Hematopoietic multipotent progenitor cell treated with erythropoietin and hydrocortisone succinate and interleukin-3 and kit ligand, for 17 days (in vitro differentiated cells): Measurements from ENCODE around the gene ZDHHC13.

Experiments used
- DNase-seq: peaks from one replicate; pipeline ENCODE4 v3.0.0-alpha.2; 2015; ENCODE audit warnings: low spot score

ZDHHC13 gene, protein sequence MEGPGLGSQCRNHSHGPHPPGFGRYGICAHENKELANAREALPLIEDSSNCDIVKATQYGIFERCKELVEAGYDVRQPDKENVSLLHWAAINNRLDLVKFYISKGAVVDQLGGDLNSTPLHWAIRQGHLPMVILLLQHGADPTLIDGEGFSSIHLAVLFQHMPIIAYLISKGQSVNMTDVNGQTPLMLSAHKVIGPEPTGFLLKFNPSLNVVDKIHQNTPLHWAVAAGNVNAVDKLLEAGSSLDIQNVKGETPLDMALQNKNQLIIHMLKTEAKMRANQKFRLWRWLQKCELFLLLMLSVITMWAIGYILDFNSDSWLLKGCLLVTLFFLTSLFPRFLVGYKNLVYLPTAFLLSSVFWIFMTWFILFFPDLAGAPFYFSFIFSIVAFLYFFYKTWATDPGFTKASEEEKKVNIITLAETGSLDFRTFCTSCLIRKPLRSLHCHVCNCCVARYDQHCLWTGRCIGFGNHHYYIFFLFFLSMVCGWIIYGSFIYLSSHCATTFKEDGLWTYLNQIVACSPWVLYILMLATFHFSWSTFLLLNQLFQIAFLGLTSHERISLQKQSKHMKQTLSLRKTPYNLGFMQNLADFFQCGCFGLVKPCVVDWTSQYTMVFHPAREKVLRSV

DNA sequence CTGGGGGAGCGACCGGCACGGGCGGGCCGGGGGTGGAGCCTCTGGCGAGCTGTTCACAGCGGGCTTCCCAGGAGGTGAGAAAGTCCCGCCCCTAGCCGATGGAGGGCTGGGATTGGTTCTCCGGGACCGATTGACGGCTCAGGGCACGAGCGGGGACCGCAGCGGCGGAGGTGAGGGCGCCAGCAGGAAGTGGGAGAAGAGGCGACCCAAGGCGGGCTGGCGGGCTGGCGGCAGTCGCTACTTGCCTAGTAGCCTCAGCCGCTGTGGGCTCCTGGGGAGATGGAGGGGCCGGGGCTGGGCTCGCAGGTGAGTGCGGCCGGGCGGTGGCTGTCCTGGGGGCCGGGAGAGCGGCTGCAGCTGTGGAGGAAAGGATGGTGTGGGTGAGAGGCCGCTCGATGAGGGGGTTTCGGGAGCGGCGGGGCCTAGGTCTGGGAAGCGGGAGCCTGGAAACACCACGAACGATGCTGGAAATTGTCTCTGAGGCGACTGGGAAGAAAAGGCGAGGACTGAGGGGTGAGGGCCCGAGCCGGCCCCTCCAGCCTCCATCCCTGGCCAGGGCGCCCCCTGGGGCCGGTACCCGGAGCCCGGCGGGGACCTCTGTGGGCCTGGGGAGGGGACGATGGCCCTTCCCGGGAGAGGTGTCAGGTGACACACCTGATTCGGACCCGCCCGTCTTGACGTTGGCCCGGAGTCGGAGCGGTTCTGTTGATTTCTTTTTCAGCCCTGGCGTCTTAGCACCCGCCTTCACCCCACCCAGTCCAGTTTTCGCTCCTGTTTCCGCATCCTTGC is at the start of gene ZDHHC13:
ZDHHC13 (plus strand) TSS at position 198 of the 789 bp plus-strand sequence; CDS start at position 280, 82 bp downstream.
- DNase-seq: peak; percentile 76

DNA sequence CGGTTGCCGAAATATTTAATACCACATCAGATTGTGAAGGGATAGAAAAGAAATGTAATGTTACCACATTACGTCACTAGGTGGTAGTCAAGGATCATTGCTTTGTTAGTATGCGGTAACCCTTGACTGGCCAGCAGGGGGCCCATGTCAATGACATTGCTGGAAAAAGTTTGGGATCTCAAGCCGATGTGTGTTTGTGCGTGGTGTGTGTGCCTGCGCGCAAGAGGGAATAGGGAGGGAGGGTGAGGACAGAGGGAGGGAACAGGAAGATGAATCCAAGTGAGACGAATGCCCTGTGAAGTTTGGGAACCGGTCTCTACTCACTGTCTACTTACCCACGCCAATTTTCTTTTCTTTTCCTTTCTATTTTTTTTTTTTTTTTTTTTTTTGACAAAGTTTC is 45.7 kb upstream of the ZDHHC13 start:
- peak; percentile 73 for DNase-seq

DNA sequence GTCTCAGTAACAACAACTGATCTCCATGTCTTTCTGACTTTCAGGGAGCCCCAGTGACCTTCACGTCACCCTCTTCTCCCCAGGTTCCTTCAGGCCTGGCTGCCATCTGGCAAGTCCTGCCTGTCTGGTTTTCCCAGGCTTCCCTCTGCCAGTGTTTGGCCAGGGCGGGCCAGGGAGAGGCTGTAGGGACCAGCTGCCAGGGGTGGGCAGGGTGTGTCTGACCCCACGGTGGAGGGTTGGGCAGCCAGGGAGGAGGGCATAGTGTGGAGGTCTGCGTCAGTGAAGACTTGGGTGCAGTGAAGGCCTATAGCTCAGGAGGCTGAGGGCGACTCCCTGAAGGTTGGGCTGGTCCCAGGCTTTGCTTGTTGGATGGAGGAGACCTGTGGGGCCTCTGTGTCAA is 44.5 kb upstream of the ZDHHC13 start:
- no peak for DNase-seq

DNA sequence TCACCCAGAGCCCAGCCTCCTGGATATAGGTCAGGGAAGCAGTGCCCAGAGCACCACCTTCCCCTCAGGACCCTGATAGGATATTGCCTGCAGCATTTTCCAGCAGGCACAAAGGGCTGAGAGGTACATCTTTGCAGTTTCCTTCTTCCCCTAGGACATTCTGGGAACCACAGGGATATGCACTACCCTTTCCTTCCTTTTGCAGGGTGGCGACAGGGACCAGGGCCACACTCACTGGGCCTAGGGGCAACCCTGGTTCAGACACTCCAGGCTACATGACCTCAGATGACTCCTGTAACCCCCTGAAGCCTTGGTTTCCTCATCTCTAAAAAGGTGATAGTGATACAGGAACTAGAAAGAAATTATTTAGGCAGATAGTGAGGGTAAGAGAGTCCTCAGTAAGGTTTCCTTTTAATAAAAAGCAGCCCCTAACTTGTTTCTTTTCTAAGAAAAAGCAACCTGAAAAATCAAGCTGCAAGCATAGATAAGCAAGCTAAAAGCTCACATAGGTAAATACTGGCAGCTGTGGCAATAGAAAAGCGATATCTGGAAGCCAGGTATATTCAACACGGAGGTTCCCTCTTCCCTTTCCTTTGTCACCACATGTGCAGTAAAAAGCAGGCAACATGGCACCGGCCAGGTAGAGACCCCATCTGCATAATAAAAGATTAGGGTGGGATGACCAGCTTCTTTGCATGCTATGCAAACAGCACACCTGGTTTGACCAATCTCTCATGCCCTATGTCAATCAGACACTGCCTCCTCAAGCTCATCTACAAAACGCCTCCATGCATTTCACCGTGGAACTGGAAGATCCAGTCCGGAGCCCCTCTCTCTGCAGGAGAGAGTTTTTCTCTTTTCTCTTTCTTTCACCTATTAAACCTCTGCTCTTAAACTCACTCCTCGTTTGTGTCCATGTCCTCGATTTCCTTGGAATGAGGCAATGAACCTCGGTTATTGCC is 43.2 kb upstream of the ZDHHC13 start:
- no peak for DNase-seq

DNA sequence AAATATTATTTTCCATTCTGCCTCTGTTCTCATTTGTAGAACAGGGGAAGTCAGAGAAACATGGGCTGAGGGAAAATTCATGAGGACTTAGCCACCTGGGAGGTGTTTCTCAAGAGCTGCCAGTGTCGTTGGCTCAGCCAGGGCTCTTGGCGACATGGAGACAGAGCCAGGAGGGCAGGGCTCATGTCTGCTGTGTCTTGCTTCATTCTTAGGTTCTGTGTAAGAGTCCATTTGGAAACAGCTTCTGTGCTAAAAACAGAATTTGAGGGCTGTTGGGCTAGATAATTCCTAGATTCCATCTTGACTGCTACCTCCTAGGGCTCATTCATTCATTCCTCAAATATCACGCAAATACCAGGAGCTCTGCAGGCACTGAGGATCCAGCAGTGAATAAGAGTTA is 41.3 kb upstream of the ZDHHC13 start:
- DNase-seq: no peak

DNA sequence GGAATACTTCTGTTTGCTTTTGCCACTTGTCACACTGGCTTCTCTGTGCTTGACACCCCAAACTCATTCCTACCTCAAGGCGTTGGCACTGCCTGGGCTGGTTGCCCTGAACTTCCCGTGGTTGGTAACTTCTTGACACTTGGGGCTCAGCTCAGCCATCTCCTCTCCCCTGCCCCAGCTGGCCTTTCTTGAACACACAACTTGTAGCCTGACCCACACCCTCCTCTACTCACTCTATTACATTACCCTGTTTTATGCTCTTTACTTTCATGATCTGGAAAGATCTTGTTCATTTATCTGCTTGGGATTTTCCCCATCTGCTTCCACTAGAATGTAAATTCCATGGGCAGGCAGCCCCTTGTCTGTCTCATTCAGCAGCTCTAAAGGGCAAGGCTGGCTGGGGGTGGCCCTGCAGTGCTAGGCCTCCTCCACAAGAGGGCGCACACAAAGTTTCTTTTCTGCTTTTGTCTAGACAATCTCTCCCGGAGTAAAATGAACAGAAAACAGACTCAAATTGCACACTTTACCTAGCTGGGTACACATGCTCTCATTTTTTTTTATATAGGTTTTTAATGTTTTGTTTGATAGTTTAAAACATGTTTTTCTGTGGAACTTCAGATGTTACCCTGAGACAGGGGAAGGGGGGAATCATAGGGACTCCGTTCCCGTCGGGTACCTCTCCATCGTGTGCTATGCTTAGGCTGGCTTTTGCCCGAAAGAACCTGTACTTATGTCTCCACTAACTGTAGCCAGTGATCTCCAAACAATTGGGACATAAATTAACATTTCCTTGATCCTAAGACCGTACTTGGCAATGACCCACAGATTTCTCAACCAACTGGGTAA is 40.0 kb upstream of the ZDHHC13 start:
- DNase-seq: peak; percentile 52

DNA sequence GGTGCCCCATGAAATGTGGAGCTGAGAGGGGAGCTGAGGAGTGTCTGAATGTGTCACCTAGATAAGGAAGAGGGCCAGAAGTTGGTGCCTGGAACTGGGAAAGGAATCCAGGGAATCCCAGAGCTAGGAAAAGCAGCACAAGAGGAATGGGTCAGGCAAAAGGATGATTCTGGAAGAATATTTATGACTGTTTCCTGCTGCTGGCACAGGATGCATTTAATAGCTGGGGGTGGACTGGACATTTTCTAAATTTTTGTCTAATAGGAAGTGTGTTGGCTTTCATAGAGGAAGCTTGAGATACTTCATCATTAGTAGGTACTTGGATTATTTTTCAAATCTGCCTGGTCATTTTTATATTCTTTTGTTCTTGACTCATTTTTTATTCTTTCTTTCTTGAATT is 39.0 kb upstream of the ZDHHC13 start:
- DNase-seq: no peak

DNA sequence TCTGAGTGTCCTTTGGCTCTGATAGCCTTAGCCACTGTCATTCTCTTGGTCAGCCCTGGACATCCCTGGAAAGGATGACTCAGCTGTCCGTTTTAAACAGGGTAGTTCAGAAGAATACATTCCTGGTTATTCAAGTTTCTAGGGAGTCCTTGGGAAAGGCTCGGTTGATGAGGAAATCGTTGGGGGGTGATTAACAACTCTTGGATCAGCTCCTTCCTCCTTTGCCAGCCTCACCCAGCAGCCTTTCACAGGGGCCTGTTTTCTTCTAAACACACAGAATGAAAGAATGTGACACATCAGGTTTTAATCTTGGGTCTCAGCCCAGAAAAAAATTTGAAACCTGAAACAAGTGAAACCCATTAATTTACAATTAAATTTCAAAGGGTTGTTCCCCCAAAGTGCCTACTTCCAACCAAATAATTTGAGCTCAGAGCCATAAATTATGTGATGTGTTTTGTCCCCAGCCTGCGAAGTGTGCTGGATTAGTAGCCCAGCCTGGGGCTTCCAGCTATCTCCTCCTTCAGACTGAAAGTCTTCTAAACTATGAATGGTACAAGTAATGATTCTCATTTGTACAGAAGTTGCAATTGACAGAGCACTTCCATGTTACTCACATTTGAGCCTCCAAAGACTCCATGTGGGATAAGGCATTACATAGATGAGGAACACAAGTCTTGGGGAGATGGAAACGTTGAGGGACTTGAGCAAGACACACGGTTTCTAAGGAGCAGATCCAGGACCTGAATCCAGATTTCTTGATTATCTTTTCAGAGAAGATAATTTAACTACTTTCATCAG is 37.1 kb upstream of the ZDHHC13 start:
- no peak for DNase-seq

- no peak for DNase-seq
These were observed 36.4 kb upstream of the ZDHHC13 start for GRCh38 chr11:19080579-19080993.

DNA sequence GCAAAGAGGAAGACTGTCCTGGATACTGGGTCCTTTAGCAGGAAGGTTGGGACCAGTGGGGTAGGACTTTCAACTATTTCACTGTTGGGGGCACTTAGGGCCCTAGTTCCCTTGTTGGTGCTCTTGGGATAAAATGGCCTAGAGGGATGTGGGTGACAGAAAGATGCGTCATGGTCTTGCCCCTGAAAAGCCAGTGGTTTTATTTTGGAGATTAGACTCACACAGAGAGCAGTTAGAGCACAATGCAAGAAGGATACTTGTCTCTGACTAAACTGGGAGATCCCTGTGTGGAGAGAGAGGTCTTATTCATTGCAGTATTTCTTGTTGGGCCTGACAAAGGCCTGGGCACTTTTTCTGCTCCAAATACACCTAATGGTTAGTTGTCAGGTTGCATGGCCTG is 33.8 kb upstream of the ZDHHC13 start:
- DNase-seq: no peak

DNA sequence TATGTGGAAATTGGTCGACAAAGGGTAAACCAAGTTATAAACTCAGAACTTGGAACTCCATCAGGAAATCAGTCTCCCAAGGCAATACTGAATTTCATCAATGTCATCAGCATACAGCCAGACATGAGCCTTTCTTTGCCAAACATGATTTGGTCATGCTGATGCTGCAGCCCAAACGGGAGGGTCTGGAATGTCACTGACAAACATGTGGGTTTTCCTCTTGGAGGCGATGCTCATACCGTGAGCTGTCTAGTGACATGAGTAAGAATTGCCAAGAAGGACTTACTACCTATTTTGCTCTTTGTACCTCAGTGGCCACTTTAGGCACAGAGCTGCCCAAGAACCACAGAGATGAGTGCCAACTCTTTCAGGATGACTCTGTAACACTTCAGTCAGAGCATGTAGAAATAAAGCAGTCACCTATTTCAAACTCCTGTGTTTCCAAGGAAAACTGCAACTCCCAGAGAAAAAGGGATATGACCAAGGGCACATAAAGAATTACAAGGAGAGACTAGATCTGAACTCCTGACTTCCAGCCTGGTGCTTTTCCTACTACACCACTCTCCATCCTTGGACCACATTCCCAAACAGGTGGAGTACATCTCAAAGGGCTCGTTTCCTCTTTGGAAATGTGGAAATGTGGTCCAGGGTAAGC is 32.2 kb upstream of the ZDHHC13 start:
- DNase-seq: no peak

GRCh38 chr11:19087658-19088057 is 29.3 kb upstream of the ZDHHC13 start:
- no peak for DNase-seq

DNA sequence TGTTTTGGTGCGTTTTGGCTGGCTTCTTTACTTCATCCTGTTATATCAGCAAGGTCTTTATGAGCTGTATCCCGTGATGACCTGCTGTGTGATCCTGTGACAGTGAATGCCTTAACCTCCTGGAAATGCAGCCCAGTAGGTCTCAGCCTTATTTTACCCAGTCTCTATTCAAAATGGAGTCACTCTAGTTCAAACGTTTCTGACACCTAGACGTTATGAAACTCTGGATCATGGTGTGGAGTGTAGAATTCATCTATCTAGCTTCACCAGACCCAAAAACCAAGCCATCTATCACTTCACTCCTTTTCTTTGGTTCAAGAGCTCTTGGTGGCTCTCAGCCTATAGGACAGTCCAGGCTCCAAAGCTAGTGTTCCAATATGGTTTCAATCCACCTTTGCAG is 28.2 kb upstream of the ZDHHC13 start:
- no peak for DNase-seq

GRCh38 chr11:19089421-19089820 is 27.5 kb upstream of the ZDHHC13 start:
- no peak for DNase-seq

- DNase-seq: no peak
These were observed 25.6 kb upstream of the ZDHHC13 start for GRCh38 chr11:19091366-19091765.

- no peak for DNase-seq
These were observed 24.6 kb upstream of the ZDHHC13 start for GRCh38 chr11:19092342-19092741.

DNA sequence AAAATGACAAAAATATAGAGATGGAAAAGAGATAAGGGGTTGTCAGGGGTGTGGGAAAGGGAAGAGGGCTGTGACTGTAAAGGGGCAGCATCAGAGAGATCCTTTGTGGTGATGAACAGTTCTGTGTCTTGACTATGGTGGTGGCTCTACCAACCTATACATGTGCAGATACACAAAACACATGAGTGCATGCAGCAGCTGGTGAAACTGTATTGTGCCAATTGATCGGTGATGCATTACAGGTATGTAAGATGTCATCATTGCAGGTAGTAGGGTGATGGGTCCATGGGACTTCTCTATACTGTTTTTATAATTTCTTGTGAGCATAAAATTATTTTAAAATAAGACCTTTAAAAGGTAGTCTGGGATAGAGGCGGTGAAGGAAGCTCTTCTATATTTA is 24.1 kb upstream of the ZDHHC13 start:
- DNase-seq: no peak

DNA sequence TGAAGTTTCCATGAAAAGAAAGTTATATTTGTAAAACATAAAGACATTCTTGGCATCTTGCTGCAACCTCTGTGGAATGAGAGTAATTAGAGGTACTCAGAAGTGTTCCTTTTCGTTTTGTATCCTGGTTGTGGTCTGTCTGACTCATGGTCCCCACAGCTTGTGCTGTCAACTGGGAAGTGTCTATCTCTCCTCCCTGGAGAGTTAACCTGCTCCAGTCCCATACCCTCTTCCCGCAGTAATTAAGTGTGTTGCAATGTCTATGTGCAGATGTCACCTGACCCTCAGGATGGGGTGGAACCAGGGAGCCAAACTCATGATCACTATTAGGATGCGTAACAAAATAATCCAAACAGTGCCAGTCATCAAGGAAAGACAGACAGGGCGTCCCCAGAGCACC is 23.0 kb upstream of the ZDHHC13 start:
- DNase-seq: no peak

DNA sequence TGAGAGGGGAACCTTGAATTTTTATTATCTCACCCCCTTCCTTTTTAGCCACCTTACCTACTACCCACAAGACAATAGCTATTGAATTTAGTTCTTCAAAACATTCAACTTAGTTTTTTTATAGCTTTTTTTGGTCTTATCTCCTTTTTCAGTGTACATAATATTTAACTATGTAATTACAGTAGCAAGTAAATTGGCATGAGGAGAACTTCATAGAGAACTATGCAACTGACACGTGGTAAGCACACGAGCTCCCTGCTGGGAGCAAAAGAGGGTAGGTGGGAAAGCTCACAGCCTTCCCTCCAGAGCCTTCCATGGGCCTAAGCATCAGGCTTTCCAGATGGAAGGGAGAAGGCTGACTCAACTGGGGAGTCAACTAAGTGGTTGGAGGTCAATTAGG is 22.1 kb upstream of the ZDHHC13 start:
- no peak for DNase-seq
